KMS-11 (cell line): ENCODE data around the gene SLC1A2.

ENCODE experiments used
- H2AFZ ChIP-seq: fragments of 200-600 bp; sonication (generic); 2 replicates; pipeline ENCODE4 v1.6.1; 2016; ENCODE audit warnings: antibody characterized with exemption, mixed run types, low read depth
- H3K27ac ChIP-seq: fragments of 200-600 bp; sonication (generic); 2 replicates; pipeline ENCODE4 v1.6.1; 2016; ENCODE audit warnings: mild to moderate bottlenecking, mixed run types
- H3K27me3 ChIP-seq: fragments of 200-600 bp; sonication (generic); 2 replicates; pipeline ENCODE4 v1.6.1; 2017; ENCODE audit warnings: mild to moderate bottlenecking, low read depth, mixed run types, moderate library complexity; ENCODE audit not compliant: insufficient read depth
- H3K36me3 ChIP-seq: fragments of 200-600 bp; sonication (generic); 2 replicates; pipeline ENCODE4 v1.6.1; 2017; ENCODE audit warnings: mild to moderate bottlenecking, mixed run types; ENCODE audit not compliant: insufficient read depth
- H3K4me1 ChIP-seq: fragments of 200-600 bp; sonication (generic); 2 replicates; pipeline ENCODE4 v1.6.1; 2016; ENCODE audit warnings: mild to moderate bottlenecking, low read depth, mixed run types; ENCODE audit not compliant: poor library complexity, severe bottlenecking
- H3K4me2 ChIP-seq: fragments of 200-600 bp; sonication (generic); 2 replicates; pipeline ENCODE4 v1.7.0; 2016; ENCODE audit warnings: mild to moderate bottlenecking, mixed run types
- H3K4me3 ChIP-seq: fragments of 200-600 bp; sonication (generic); IDR thresholded peaks from 2 replicates; pipeline ENCODE4 v1.6.1; 2017; ENCODE audit warnings: low read depth, low read length, mixed read lengths; ENCODE audit not compliant: insufficient read depth
- H3K79me2 ChIP-seq: fragments of 200-600 bp; sonication (generic); 2 replicates; pipeline ENCODE4 v1.6.1; 2016; ENCODE audit warnings: low read depth, mixed run types; ENCODE audit not compliant: insufficient read depth
- H3K9ac ChIP-seq: fragments of 200-600 bp; sonication (generic); 2 replicates; pipeline ENCODE4 v1.6.1; 2016; ENCODE audit warnings: mild to moderate bottlenecking, mixed run types
- H4K20me1 ChIP-seq: fragments of 200-600 bp; sonication (generic); 2 replicates; pipeline ENCODE4 v1.6.1; 2016; ENCODE audit warnings: mild to moderate bottlenecking, mixed run types; ENCODE audit not compliant: insufficient read depth
- TF ChIP-seq, protein P1 (sequence below): fragments of 200-600 bp; sonication (generic); conservative IDR thresholded peaks from 2 replicates; pipeline ENCODE4 v1.6.1; 2017; ENCODE audit warnings: low read depth, mild to moderate bottlenecking, antibody characterized with exemption, low read length, moderate library complexity, mixed read lengths

The SLC1A2 gene

DNA sequence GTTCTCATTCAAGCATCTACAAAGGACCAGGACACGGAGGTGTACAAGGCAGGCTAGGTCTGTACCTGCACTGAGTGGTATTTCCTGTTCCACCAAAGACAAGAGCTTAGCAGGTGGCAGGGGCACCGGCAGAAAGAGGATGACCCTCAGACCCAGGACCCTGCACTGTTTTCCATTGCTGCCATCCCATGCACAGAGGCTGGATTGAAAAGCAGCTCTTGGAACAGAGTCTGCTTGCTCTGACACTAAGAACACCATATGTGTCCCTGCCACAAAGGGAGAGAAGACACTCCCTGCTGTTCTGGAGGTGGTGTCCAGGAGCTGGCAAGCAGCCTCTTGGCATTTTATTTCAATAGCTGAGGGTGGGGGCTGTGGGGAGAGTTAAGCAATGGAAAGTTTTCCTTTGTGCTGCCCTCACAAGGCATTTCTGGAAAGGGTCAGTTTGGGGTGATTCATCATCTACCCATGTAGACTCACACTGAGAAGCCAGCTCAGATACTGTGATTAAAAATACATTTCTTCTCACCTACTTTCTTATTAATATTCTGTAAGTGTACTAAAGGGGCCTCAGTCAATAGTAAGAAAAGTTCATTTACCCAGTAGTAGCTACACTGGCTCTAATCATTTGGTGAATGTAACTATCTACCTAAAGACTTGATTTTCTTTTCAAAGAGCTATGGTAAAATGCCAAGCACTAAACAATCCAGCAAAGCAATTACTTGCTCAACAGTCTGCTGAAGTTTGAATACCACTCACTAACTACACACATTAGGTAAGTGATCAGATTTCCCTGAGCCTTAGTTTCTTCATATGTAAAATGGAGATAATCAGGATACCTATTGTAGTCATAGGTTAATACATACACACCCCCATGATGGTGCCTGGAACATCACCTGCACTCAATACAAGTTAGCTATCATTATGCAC lies 55.2 kb downstream of the SLC1A2 start:
- Histone ChIP-seq H3K4me1 (no peaks in the 10 kb centered on the region), H3K27ac (no peak overlapping the region), H3K9ac (no peak overlapping the region), H3K27me3 (no peaks in the 10 kb centered on the region), H4K20me1 (no peaks in the 10 kb centered on the region), H2AFZ (no peak overlapping the region), H3K79me2 (no peaks in the 10 kb centered on the region), H3K36me3 (no peaks in the 10 kb centered on the region), H3K4me2 (no peak overlapping the region), H3K4me3 (no peak overlapping the region)
- TF ChIP-seq, protein P1, sequence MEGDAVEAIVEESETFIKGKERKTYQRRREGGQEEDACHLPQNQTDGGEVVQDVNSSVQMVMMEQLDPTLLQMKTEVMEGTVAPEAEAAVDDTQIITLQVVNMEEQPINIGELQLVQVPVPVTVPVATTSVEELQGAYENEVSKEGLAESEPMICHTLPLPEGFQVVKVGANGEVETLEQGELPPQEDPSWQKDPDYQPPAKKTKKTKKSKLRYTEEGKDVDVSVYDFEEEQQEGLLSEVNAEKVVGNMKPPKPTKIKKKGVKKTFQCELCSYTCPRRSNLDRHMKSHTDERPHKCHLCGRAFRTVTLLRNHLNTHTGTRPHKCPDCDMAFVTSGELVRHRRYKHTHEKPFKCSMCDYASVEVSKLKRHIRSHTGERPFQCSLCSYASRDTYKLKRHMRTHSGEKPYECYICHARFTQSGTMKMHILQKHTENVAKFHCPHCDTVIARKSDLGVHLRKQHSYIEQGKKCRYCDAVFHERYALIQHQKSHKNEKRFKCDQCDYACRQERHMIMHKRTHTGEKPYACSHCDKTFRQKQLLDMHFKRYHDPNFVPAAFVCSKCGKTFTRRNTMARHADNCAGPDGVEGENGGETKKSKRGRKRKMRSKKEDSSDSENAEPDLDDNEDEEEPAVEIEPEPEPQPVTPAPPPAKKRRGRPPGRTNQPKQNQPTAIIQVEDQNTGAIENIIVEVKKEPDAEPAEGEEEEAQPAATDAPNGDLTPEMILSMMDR, result no peak

DNA sequence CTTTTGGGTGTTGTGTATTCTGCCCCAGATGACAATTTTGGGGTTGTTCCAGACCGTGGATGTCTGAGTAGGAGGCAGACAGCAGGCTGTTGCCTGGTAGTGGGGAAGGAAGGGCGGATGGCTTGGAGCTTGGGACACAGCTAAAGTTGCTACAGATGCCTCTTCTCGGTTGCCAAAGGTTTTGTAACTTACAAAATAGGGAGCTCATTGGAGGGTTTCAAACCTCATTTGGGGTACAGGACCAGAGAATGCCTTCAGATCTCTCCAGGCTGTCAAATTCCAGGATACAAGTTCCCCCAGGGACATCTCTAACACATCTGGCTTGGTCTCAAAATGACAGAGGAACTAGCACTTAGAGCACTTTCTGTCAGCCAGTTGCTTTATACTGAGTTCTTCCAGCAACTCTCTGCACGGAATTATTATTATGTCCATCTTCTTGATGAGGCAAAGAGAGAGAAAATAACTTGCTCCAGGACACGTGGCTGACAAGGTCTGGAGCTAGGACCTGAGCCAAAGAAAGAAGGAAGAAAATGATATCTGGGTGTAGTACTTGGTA lies 56.0 kb downstream of the SLC1A2 start:
- Histone ChIP-seq H2AFZ (no peak overlapping the region), H3K4me3 (no peak overlapping the region), H3K9ac (no peak overlapping the region), H3K4me1 (no peaks in the 10 kb centered on the region), H3K36me3 (no peaks in the 10 kb centered on the region), H3K79me2 (no peaks in the 10 kb centered on the region), H4K20me1 (no peaks in the 10 kb centered on the region), H3K4me2 (no peak overlapping the region), H3K27me3 (no peaks in the 10 kb centered on the region), H3K27ac (no peak overlapping the region)
- TF ChIP-seq, protein P1, result no peak

DNA sequence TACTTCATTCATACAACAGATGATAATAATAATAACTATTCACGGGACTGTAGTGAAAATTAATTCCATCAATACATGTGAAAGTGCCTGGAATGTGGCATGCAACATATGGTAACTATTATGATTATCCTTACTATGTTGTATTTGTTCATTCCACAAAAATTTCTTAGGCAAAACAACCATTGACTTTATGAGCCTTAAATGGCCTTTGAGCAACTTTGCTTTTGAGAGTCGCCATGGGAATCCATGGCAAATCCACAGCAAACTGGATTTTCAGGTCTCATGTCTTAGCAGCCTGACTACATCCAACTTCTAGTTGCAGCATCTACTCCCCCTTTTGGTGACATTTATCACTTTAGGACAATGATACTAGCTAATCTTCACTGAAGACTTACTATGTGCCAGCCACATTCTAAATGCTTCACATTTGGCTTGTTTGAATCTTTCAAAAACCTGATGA lies 56.8 kb downstream of the SLC1A2 start:
- TF ChIP-seq, protein P1, result no peak

DNA sequence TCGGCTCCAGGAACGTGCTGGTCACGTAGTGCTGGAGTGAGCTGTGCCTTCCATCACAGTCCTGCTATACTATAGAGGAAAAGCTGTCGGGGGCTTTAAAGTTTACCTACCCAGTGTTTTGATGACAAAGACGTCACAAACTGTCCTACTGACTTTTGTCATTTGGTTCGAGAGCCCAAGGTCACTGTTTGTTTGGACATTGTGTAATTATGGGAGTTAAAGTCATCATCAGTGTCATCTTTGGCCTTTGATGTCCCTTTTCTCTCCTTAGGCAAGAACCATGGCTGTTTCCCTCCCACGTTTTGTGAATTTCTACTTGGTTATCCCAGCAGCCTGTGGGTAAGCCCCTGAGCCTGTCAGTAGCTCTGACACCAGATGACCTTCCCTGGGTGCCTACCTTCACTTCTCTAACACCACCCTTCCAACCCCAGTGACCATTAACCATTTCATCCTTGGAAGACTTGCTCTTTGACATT lies 59.3 kb downstream of the SLC1A2 start:
- no peaks in the 10 kb centered on the region for H3K36me3 ChIP-seq

More for the DNA sequence above, 56.8 kb downstream of the SLC1A2 start:
- Histone ChIP-seq H3K27ac (no peak overlapping the region), H3K4me1 (no peaks in the 10 kb centered on the region), H3K4me3 (no peak overlapping the region), H3K79me2 (no peaks in the 10 kb centered on the region), H4K20me1 (no peaks in the 10 kb centered on the region), H3K27me3 (no peaks in the 10 kb centered on the region), H2AFZ (no peak overlapping the region), H3K4me2 (no peak overlapping the region), H3K9ac (no peak overlapping the region), H3K36me3 (no peaks in the 10 kb centered on the region)

More for the DNA sequence above, 59.3 kb downstream of the SLC1A2 start:
- TF ChIP-seq, protein P1, result no peak
- Histone ChIP-seq H3K9ac (no peak overlapping the region), H3K27me3 (no peaks in the 10 kb centered on the region), H3K79me2 (no peaks in the 10 kb centered on the region), H3K4me3 (no peak overlapping the region), H4K20me1 (no peaks in the 10 kb centered on the region), H3K4me1 (no peaks in the 10 kb centered on the region), H3K27ac (no peak overlapping the region), H2AFZ (no peak overlapping the region), H3K4me2 (no peak overlapping the region)
